Right hindlimb (tissue), 1 donor: ENCODE data around the gene SLC23A3.

Source experiments
- DNase-seq: peaks from one replicate; pipeline ENCODE4 v3.0.0-alpha.2; 2018

SLC23A3 gene, protein sequence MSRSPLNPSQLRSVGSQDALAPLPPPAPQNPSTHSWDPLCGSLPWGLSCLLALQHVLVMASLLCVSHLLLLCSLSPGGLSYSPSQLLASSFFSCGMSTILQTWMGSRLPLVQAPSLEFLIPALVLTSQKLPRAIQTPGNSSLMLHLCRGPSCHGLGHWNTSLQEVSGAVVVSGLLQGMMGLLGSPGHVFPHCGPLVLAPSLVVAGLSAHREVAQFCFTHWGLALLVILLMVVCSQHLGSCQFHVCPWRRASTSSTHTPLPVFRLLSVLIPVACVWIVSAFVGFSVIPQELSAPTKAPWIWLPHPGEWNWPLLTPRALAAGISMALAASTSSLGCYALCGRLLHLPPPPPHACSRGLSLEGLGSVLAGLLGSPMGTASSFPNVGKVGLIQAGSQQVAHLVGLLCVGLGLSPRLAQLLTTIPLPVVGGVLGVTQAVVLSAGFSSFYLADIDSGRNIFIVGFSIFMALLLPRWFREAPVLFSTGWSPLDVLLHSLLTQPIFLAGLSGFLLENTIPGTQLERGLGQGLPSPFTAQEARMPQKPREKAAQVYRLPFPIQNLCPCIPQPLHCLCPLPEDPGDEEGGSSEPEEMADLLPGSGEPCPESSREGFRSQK

DNA sequence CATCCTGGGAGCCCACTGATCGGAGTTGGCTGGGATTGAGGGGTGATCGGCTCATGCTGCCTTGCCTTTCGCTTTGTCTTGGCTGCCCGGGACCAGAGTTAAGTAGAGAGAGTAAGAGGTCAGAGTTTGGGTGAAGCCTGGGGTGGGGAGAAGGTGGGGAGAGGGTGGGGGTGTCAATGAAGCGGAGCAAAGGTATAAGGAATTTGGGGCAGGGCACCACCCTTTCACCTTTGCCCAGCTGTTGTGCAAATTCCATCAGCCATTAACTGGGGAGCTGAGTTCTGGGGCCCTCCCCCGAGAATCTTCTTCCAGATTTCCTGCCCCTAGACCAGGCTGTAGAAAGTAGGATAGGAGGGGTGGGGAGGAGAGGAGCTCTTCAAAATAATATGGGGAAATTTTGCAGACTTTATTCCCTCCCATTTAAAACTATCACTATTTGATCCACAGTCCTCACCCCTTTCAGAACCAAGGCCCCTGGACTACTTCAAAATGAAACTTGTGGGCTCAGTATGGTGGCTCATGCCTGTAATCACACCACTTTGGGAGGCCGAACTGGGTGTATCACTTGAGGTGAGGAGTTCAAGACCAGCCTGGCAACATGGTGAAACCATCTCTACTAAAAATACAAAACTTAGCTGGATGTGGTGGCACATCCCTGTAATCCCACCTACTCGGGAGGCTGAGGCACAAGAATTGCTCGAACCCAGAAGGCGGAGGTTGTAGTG is at the start of gene SLC23A3:
TSS of gene SLC23A3 (minus strand) at position 100 of the 725 bp plus-strand sequence. CDS start at position 55, 45 bp downstream.
- DNase-seq, result no peak

DNA sequence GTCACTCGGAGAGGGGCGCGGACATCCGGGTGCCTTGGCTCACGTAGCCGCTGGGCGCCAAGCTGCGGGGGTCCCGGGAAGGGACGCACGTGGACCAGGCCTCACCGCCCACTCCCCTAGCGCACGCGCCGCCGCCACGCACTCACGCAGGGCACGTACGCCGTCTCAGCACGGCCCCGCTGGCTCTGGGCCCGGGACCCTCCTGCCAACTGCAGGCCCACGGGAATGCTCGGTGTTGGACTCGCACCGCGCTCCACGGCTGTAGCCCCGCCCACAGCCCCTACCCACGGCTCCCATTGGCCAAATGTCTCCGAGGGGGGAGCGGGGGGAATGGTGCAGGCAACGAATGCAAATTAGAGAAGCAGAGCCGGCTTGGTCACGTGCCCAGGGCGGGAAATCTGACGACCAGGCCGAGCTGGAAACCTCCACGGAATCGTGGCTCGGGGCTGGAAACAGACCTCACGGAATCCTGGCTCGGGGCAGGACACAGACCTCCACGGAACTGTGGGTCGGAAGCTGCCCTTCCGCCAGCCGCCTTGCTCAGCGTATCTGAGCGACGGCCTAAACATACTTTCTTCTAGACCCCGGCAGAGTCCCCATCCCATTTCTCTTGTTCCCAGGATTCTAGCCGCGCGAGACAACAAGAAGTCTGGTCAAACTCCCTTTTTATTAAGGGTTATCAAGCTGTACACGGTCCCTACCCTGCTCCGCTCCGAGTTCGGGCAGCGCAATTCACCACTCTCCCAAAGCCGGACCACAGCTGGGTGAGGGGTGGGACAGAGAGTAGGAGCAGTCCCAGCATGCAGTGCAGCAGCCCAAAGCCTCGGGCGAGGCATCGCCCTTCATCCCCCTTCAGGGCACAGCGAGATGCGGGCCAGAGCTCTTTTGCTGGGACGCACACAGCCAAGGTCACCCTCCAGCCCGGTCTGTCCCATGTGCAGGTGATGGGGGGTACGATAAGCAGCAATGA is 49.2 kb upstream of the SLC23A3 start, which contains the start of gene ABCB6:
TSS of gene ABCB6 (minus strand) at position 227 of the 970 bp plus-strand sequence. CDS start 285 bp downstream, outside the sequence.
- DNase-seq, result peak; percentile 99

DNA sequence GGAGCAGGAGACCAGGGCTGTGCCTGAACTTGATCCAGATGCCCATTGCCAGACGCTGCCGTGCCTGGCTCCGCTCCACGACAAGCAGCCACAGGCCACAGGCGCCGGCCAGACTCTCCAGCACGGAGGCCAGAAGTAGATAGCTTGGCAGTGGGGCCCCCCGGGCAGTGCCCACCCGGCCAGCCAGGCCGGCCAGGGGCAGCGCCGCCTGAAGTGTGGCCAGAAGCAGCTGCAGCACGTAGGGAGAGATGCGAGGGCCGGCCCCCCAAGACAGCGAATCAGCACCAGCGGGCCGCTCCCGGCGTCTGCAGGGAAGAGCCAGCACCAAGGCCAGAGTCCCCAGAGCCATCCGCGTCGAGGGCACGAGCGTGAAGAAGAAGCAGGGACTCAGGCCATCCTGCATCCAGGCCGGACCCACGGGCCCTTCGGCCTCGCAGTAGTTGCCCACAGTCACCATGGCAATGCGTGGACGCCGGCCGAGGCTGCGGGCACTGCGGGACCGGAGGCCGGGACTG is 48.4 kb upstream of the SLC23A3 start:
- peak; percentile 85 for DNase-seq

DNA sequence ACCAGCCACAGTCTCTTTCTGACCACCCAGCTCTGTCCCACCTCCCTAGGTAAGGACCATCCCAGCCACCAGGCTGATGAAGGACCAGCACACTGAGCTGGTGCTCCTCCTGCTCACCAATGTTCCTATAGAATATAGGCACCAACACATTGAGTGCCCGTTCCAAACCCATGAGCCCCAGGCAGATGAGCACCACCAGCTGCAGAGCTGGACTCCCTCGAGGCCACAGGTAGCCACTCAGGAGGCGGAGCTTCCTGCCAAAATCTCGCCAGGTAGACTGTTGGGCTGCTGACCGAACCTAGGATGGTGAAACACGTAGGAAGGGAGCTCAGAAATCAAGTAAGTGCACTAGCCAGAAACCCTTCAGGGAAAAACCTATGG is 46.7 kb upstream of the SLC23A3 start:
- DNase-seq, result no peak

DNA sequence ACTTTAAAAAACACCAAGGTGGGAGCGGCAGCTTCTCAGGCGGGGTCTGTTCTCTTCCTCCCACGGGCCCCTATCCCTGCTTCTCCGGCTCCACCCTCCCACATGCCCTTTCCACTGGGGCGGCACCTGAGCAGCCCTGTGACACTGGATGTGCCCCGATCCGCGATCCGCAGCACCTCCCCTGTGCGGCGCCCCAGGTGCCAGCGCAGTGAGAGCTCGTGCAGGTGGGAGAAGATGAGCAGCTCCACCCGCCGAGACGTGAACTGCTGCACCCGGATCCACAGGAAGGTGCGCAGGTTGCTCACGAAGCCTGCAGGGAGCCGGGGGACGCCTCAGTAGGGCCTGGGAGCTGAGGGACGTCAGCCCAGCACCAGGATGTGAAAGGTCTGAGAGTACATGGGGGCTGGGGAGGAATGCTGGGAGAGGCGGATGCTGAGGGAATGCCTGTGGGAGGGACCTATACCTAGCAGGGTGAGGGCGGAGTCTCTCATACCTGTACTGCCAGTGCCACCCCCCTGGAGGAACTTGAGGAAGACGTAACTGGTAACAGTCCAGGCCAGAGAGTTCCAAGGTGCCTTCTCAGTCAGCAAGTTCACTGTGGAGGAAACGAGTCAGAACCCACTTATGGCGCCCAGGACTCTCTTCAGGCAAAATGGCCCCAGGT is 46.2 kb upstream of the SLC23A3 start:
- DNase-seq, result no peak

DNA sequence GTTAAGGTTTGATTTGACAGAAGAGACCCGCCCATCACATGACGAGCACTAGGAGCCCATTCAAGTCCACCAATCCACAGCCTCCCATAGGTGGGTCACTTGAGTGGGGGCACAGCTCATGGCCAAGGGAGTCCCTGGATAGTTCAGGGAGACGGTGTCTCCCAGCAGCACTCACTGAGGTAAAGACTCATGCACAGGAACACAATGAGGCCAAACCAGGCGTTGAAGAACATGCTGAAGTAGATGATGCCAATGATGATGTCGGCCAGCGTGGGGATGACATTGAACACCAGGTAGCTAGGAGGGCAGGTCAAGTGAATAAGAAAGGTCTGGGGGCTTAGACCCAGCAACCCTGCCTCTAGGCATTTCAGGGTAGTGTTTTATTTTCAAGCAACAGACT is 45.0 kb upstream of the SLC23A3 start:
- DNase-seq, result no peak

DNA sequence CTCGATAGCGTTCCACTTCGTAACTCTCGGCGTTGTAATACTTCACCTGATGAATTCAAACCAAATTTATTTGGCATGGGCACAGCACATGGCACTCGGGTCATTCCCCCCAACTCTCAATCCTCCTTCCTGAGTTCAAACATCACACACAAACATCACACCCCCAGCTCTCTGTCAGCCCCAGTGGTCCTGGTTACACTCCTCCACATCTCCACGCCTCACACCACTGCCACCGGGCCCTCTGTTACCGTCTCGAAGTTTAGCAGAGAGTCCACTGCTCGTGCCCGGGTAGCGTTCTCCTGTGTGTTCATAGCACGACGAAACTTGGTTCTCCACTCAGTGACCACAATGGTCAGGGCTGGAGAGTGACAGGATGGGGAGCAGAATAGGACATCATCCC is 44.3 kb upstream of the SLC23A3 start:
- DNase-seq, result no peak

DNA sequence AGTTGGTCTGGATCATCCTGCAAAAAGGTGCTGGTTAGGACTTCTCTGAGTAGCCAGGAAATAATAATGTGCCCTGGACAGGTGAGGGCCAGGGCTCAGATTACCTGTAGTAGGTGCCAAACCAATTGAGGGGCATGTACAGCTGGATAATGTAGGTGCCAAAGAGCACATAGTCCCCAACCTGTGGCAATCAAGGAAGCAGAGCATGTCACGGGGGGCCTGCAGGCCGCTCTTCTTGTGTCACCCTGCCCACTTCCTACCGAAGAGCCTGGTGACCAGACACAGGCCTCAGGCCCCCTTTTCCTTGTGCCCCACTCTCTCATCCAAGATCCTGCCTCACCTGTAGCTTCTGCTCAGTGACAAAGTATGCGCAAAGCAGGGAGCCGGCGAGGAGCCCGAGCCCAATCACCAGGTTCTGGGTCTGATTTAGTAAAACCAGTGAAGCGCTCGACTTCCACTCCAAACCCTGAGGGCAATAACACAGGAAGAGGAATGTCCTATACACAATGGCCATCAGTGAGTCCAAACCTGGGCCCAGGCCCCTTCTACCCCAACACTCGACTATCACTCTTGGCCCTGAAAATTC is 43.8 kb upstream of the SLC23A3 start:
- no peak for DNase-seq

DNA sequence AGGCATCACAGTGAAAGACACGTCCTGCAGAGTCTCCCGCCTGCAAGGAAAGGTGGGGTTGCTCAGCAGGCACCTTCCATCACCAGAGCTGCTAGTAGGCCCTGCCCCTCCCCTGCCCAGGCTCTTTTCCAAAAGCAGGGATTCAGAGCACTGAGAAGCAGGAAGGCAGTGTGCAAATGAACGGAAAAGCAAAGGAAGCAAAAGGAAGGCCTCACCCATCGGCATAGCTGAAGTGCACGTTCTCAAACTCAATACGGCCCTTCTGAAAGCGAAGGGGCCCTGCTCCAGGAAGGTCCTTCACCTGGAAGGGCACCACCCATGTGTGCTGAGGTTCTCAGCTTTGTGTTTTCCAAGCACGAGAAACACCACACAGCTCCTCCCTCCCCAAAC is 43.2 kb upstream of the SLC23A3 start:
- DNase-seq, result no peak

DNA sequence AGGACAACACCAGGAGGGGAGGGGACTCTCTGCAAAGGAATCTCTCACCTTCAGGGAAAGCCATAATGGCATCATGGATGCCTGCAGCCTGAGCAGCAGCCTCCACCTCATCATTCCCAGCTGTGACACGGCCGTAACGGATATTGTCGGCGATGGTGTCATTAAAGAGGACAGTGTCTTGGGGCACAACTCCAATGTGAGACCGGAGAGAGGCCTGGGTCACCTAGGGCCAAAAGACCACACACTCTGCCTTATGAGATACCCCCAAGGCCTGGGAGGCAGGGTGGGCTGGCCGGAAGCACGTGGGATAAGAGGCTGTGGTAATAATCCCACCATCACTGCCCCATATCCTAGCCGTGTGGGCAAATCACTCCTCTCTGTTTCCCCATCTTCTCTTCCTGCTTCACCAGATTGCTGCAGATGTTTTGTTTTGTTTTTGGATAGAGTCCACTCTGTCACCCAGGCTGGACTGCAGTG is 41.1 kb upstream of the SLC23A3 start:
- no peak for DNase-seq

DNA sequence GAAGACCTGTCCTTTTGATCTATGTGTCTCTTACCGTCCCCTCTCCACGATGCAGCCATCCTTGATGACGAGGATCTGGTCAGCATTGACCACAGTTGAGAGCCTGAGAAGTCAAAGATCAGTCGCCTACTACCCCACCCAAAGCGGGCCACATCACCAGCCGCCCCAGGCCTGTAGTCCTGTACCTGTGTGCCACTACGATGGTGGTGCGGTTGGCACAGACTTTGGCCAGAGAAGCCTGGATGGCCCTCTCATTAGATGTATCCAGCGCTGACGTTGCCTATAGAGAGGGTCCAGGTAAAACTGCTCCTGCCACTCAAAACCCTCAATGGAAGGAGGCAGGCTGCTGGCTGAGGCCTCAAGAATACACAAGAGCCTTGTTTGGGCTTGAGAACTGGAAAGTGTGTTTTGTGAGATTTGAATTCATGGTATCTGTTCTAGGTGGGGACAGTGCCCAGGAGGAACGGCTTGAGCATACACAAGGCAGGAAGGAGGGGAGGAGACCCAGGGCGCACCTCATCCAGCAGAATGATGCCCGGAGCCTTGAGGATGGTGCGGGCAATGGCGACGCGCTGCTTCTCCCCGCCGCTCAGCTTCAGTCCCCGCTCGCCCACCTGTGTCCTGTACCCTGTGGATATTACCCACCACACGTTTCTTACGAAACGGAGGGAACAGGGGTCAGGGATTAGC is 40.5 kb upstream of the SLC23A3 start:
- no peak for DNase-seq

DNA sequence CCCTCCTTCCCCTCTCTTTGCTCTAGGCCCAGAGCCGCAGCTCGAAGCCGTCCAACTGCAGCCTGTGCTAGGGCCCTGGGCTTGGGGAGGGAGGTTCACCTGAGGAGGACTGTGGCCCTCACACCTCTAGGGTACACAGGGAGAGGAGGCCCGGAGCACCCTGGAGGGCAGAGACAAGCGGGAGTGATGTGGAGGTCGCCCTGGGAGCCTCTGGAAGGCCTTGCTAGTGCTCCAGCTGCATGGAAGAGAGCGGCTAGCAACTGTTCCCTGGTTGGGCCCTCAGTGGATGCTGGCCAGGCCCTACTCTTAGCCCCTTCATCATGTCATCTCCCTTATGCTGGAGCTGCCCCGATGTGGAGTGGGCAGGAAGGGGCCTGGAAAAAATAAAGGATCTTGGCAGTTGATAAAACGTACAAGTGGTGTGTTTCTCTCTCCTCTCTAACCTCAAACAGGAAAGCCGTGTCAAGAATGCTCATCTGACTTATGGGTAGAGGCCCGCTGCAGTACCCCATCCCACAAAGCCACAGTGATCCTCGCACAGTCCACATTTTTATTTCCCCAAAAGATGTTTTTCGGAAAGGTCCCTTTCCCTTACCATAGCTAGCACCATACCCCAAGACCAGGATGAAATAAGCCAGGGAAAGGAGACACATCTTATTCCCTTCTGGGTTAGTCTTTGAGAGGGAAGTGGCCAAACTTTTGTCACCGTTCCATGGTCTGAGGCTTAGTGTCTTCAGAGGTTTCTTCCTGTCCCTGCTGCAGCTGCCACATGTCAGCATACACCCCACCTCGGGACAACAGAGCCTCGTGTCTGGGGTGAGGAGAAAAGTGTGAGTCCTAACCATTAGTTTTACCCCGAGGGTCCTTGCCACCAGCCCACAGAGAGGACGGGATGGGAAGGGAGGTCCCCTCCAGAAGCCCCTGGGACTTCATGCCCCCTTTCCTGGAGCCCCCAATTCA is 39.7 kb upstream of the SLC23A3 start:
- DNase-seq, result no peak

DNA sequence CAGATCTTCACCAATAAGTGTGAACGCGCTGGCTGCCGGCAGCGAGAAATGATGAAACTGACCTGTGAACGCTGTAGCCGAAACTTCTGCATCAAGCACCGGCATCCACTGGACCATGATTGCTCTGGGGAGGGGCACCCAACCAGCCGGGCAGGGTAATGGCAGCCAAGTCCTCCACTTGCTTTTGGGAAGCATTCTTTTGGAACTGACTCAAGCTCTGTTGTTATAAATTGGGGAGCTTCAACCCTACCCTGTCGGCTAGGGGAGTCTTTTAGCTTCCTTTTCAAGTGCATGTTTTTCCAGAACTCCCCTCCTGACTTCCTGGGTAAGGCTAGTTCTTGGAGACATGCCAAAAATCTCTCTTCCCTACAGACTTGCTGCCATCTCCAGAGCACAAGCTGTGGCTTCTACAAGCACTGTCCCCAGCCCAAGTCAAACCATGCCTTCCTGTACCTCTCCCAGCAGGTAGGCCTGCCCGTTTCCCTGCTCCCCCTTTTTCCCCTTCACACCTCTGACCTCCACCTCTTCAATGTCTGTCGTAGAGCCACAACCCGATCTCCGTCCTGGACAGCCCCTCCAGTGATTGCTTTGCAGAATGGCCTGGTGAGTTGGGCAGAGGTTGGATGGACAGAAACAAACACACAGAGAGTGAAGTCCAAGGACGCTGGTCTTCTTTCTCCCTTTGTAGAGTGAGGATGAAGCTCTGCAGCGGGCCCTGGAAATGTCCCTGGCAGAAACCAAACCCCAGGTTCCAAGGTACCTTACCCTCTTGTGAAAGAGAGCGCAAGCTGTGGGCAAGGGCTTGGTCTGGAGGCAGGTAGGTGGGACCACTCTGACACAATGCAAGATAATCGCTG is 38.3 kb upstream of the SLC23A3 start:
- DNase-seq, result no peak

DNA sequence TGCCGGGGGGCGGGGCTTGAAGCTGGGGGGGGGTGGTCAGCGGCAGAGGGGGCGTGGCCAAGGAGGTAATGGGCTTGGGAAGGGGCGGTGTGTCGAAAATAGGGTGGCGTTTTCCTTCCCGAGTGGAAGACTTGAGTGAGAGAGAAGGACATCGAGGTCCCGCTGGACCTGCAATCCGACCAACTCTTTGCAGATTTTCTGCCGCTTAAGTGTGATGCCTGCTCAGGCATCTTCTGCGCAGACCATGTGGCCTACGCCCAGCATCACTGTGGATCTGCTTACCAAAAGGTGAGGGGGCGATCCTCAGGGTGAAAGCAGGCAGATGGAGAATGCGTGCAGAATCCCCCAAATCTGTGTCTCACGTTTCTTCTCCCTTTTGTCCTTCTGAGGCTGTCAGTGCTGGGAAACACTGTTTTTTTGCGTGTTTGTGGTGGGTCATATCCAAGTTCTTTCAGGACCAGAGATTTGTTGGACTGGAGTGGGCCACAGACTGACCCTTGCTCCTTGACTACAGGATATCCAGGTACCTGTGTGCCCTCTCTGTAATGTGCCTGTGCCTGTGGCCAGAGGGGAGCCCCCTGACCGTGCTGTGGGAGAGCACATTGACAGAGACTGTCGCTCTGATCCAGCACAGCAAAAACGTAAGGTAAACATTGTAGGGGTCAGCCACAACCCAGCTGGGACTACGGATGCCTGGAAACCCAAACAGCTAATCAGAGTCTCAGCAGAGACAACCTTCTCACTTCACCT is 37.5 kb upstream of the SLC23A3 start:
- DNase-seq, result no peak

DNA sequence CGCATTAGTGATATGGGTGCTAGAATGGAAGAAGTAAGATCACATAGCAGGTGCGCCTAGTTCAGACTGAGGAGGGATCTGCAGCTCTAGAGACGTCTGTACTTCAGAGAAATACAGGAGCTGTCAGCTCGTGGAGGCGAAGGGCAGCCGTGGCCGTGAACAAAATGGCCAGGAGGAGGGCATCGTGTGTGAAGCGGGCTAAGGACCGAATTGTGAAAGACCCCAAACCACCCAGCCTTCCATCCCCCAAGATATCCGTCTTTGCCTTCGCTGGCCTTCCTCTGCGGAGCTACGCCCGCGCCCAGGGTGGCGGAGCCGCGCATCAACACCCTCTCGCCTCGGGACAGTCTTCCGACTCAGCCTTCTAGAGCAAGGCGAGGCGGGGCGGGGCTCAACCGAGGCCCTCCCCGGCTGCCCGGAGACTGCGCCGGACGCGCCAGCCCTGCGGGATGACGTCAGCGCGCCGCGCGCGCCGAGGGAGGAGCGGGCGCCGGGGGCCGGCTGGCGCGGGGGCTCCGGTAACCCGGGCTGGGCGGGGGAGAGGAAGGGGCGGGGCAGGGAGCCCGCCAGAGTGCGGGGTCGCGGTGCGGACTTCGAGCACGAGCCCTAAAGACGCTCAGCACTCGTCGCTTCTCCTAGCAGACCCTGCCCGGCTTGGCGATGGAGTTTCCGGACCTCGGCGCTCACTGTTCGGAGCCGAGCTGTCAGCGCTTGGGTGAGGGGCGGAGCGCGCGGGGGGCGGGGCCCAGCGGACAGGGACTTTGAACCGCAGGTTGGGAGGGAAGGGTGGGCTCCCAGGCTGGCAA is 36.7 kb upstream of the SLC23A3 start, which contains the start of gene ZFAND2B:
TSS of gene ZFAND2B (plus strand) at position 455 of the 806 bp plus-strand sequence. CDS start at position 661, 206 bp downstream.
- DNase-seq, result peak; percentile 97

DNA sequence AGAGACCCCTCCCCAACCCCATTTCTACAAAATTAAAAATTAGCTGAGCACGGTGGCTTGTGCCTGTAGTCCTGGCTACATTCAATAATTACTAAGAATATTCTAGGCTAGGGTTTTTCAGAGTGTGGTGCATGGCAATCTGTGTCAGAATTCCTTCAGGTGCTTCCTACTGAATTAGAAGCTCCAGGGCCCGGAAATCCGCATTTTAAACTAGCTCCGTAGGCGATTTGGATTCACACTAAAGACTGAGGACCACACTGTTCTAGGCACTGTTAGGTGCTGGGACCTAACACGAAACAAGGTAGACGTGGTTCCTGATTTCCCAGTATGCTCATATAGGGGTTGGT is 36.1 kb upstream of the SLC23A3 start:
- DNase-seq, result no peak

DNA sequence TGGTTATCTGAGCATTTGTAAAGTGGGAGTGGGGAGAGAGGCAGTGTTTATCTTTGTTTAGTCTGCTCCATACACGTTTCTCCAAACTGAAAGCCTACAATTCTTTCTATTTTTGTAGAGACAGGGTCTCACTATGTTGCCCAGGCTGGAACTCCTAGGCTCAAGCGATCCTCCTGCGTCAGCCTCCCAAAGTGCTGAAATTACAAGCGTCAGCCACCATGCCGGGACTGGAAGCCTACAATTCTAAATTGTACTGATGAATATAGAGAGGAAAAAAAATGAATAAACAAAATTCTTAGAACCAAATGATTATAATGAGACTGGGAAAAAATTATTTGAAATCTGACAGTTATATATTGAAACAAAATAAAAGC is 35.3 kb upstream of the SLC23A3 start:
- DNase-seq, result no peak
